K562 (cell line): ENCODE data around the gene C2orf92.

Experiments used
- NR2F6 ChIP-seq: fragments of 450-650 bp; formaldehyde crosslinking; IDR thresholded peaks from 2 replicates; pipeline ENCODE4 v1.4.0; 2020; ENCODE audit warnings: mild to moderate bottlenecking
- SP2 ChIP-seq: IDR thresholded peaks from 2 replicates; pipeline ENCODE4 v1.6.1; 2011; ENCODE audit warnings: mild to moderate bottlenecking, low read depth, low read length, moderate library complexity; ENCODE audit not compliant: poor library complexity, severe bottlenecking; ENCODE audit errors: extremely low read depth

GRCh38 chr2:97704989-97705388 lies 35.5 kb downstream of the C2orf92 start:
- no peak for TF ChIP-seq SP2
- no peak for TF ChIP-seq NR2F6 (CRISPR knock-in tag)
